ENCODE results near the gene GOLGA5. TPM values are rescaled to one million over a fixed set of nuclear protein-coding genes. Genes with fewer than 3 reads are reported as not detected.
A peak's percentile ranks its signal among the peaks of the same experiment; 100 is the strongest.

GOLGA5 gene
- total and polyA plus RNA-seq, 2 of the 13 experiments (the other 11 are each of a cell fraction or from before 2014, with no cell fraction given) = 31.0 to 40.0 TPM

- TF ChIP-seq ZBTB7B (CRISPR knock-in tag; IDR thresholded peaks at IDR 0.05) (0 out of 2 replicates have a peak, but pooled peaks have one; percentile 43), ZNF552 (CRISPR knock-in tag; IDR thresholded peaks at IDR 0.05; ENCODE audit: borderline replicate concordance) (no peak), HNRNPLL (IDR thresholded peaks at IDR 0.05; ENCODE audit: low read depth, low read length, poor library complexity, severe bottlenecking) (no peak), TFAP4 (IDR thresholded peaks at IDR 0.05; ENCODE audit: borderline replicate concordance, low read depth) (peak; percentile 46; the same call in 1 of the 2 replicates), RCOR2 (CRISPR knock-in tag; IDR thresholded peaks at IDR 0.05) (peak; percentile 54; the same call in 1 of the 2 replicates), SKIL (CRISPR knock-in tag; IDR thresholded peaks at IDR 0.05; ENCODE audit: borderline replicate concordance) (peak; percentile 35; the same call in 1 of the 2 replicates), KDM5B (CRISPR knock-in tag; IDR thresholded peaks at IDR 0.05; ENCODE audit: borderline replicate concordance) (peak; percentile 35; the same call in 1 of the 2 replicates), TOPORS (CRISPR knock-in tag; IDR thresholded peaks at IDR 0.05) (no peak), POGZ (CRISPR knock-in tag; IDR thresholded peaks at IDR 0.05) (peak; percentile 56), GFI1 (CRISPR knock-in tag; IDR thresholded peaks at IDR 0.05; ENCODE audit: borderline replicate concordance) (no peak), PAXIP1 (CRISPR knock-in tag; conservative IDR thresholded peaks at IDR 0.05) (peak; percentile 45), ARNT2 (CRISPR knock-in tag; IDR thresholded peaks at IDR 0.05; ENCODE audit: low read depth) (peak; percentile 24; the same call in 1 of the 2 replicates), ZNF205 (CRISPR knock-in tag; IDR thresholded peaks at IDR 0.05) (peak; percentile 41; the same call in 1 of the 2 replicates), KDM1A (CRISPR knock-in tag; IDR thresholded peaks at IDR 0.05) (0 out of 2 replicates have a peak, but pooled peaks have one; percentile 71), RARG (CRISPR knock-in tag; IDR thresholded peaks at IDR 0.05; ENCODE audit: low read depth) (no peak), KMT2A (CRISPR knock-in tag; IDR thresholded peaks at IDR 0.05) (0 out of 2 replicates have a peak, but pooled peaks have one; percentile 49), KAT8 (CRISPR knock-in tag; IDR thresholded peaks at IDR 0.05) (peak; percentile 69), AGO1 (IDR thresholded peaks at IDR 0.05; ENCODE audit: low read depth, low read length, poor library complexity, severe bottlenecking) (no peak), RARA (CRISPR knock-in tag; IDR thresholded peaks at IDR 0.05) (peak; percentile 92), PBX3 (CRISPR knock-in tag; IDR thresholded peaks at IDR 0.05; ENCODE audit: borderline replicate concordance) (no peak), ZNF614 (CRISPR knock-in tag; IDR thresholded peaks at IDR 0.05; ENCODE audit: borderline replicate concordance) (peak; percentile 64; the same call in 1 of the 2 replicates), PHF21A (CRISPR knock-in tag; IDR thresholded peaks at IDR 0.05) (peak; percentile 82)
Measured at GRCh38 chr14:92877757-92878431, 83.8 kb downstream of the GOLGA5 start (continued).

Measured in HepG2 (cell line).